K562 (cell line): ENCODE data around the gene EYA2. TPM values are rescaled to one million over a fixed set of nuclear protein-coding genes. Genes with fewer than 3 reads are reported as not detected.

Experiments used
- ATAC-seq: fragments of 200-7000 bp; cut with Tn5 transposase; 3 replicates; pipeline ENCODE4 v1.9.1; 2020; ENCODE audit warnings: moderate library complexity
- BruUV-seq: library from RNA; stranded (reverse); fragments of 400-500 nt; replicated peaks from 2 replicates; lab custom pipeline; 2021; lab: Mats Ljungman, UMichigan
- CTCF ChIA-PET: fragments of 300-600 bp; formaldehyde crosslinking; extraction: SDS; loops from one replicate; lab custom pipeline; 2021; ENCODE audit warnings: low intra/inter-chr PET ratio; lab: Yijun Ruan, JAX
- POLR2A ChIA-PET: fragments of 300-600, 350-650 bp; sonication (Branson Sonifier 250); formaldehyde crosslinking; extraction: SDS; loops from one replicate; lab custom pipeline; 2021; ENCODE audit warnings: antibody characterized with exemption, inconsistent platforms; lab: Yijun Ruan, JAX
- DNase-seq, 4 experiments: peaks; one replicate each; pipeline versions ENCODE4 v3.0.0 to v3.0.0-alpha.2; 2011 to 2018; ENCODE audit warnings: low spot score in 3 of 4, mixed read lengths in 3 of 4; ENCODE audit errors: extremely low read depth in 1 of 4
- FAIRE-seq: peaks from 2 replicates; lab custom pipeline; 2011; peaks lifted over from hg19 to GRCh38; lab: Jason Lieb, UNC
- H2AFZ ChIP-seq: 2 replicates; pipeline ENCODE4 v1.6.0; 2011; ENCODE audit warnings: low read depth, low read length, control low read depth, inconsistent platforms
- H3K27ac ChIP-seq: fragments of 200-600 bp; 3 replicates; pipeline ENCODE4 v1.8.0; 2011; ENCODE audit warnings: low read depth, mild to moderate bottlenecking, control low read depth, inconsistent platforms, low read length, moderate library complexity, mixed read lengths; ENCODE audit errors: extremely low read depth
- H3K27me3 ChIP-seq, 2 experiments: fragments of 300-600 bp in 1 of 2; 2 replicates in 1 of 2; 3 replicates in 1 of 2; pipeline versions ENCODE4 v1.6.0 to v1.8.0; 2011; ENCODE audit warnings: inconsistent platforms in 2 of 2, low read length in 2 of 2, mild to moderate bottlenecking in 1 of 2, mixed read lengths in 1 of 2, moderate library complexity in 1 of 2; ENCODE audit not compliant: control insufficient read depth in 2 of 2, insufficient read depth in 2 of 2
- H3K36me3 ChIP-seq: fragments of 300-600 bp; 3 replicates; pipeline ENCODE4 v1.8.0; 2011; ENCODE audit warnings: mild to moderate bottlenecking, low read length, inconsistent platforms; ENCODE audit not compliant: control insufficient read depth, insufficient read depth
- H3K4me1 ChIP-seq, 2 experiments: fragments of 200-600 bp in 1 of 2; replicated peaks in 1 of 2; 2 replicates in 1 of 2; 3 replicates in 1 of 2; pipeline versions ENCODE4 v1.5.1 to v1.8.0; 2011; ENCODE audit warnings: inconsistent platforms in 2 of 2, low read length in 2 of 2, mild to moderate bottlenecking in 1 of 2, mixed read lengths in 1 of 2, moderate library complexity in 1 of 2; ENCODE audit not compliant: control insufficient read depth in 2 of 2, insufficient read depth in 2 of 2
- H3K4me2 ChIP-seq: 2 replicates; pipeline ENCODE4 v1.6.1; 2011; ENCODE audit warnings: low read length, control low read depth, inconsistent platforms, mixed read lengths; ENCODE audit not compliant: insufficient read depth
- H3K4me3 ChIP-seq: fragments of 200-600 bp; sonication (generic), shearing (Covaris generic); 2 replicates; pipeline ENCODE4 v1.5.1; 2016; ENCODE audit warnings: control low read depth, inconsistent platforms
- H3K79me2 ChIP-seq: fragments of 200-600 bp; 3 replicates; pipeline ENCODE4 v1.8.0; 2011; ENCODE audit warnings: low read length, inconsistent platforms; ENCODE audit not compliant: control insufficient read depth, insufficient read depth
- H3K9ac ChIP-seq, 2 experiments: 2 replicates each; pipeline versions ENCODE4 v1.6.0 to v1.6.1; 2011; ENCODE audit warnings: low read depth in 2 of 2, low read length in 2 of 2, control low read depth in 1 of 2, inconsistent platforms in 1 of 2, mild to moderate bottlenecking in 1 of 2, mixed read lengths in 1 of 2; ENCODE audit not compliant: insufficient read depth in 1 of 2
- H3K9me1 ChIP-seq: one replicate; pipeline ENCODE4 v1.6.0; 2011; ENCODE audit warnings: inconsistent platforms, mild to moderate bottlenecking, low read length, moderate library complexity; ENCODE audit not compliant: control insufficient read depth, insufficient read depth
- H3K9me3 ChIP-seq: replicated peaks from 2 replicates; pipeline ENCODE4 v1.5.1; 2011; ENCODE audit warnings: low read depth, low read length, inconsistent platforms; ENCODE audit not compliant: control insufficient read depth, insufficient read depth
- H4K20me1 ChIP-seq: replicated peaks from 2 replicates; pipeline ENCODE4 v1.6.1; 2011; ENCODE audit warnings: low read length, inconsistent platforms, mixed read lengths; ENCODE audit not compliant: control insufficient read depth, insufficient read depth
- CHD1 ChIP-seq: fragments of 200-600 bp; sonication (generic); IDR thresholded peaks from one replicate; pipeline ENCODE4 v1.6.1; 2012; ENCODE audit warnings: mild to moderate bottlenecking, moderate library complexity, low read length, inconsistent platforms
- CREB5 ChIP-seq: fragments of 250-450 bp; sonication (Bioruptor Pico); IDR thresholded peaks from 2 replicates; pipeline ENCODE4 v1.5.0; 2020; ENCODE audit warnings: mild to moderate bottlenecking
- EP300 ChIP-seq: IDR thresholded peaks from 2 replicates; pipeline ENCODE4 v1.6.1; 2012; ENCODE audit warnings: low read length, improper control_type of control experiment
- ETV5 ChIP-seq: sonication (generic); formaldehyde crosslinking; IDR thresholded peaks from 2 replicates; pipeline ENCODE4 v1.4.0; 2020; ENCODE audit warnings: low read depth, mild to moderate bottlenecking, missing genetic modification reagents
- HCFC1 ChIP-seq: IDR thresholded peaks from 2 replicates; pipeline ENCODE4 v1.6.1; 2012; ENCODE audit warnings: low read depth, low read length, improper control_type of control experiment
- HMBOX1 ChIP-seq: sonication (generic); IDR thresholded peaks from 2 replicates; pipeline ENCODE4 v1.6.1; 2016
- MEIS2 ChIP-seq: fragments of 450-650 bp; IDR thresholded peaks from 2 replicates; pipeline ENCODE4 v1.6.1; 2014; ENCODE audit warnings: mild to moderate bottlenecking; ENCODE audit not compliant: partially characterized antibody
- PTRF ChIP-seq: fragments of 450-650 bp; IDR thresholded peaks from 2 replicates; pipeline ENCODE4 v1.6.1; 2016; ENCODE audit warnings: mild to moderate bottlenecking, missing genetic modification characterization, missing compliant biosample characterization
- RFX1 ChIP-seq: fragments of 450-650 bp; IDR thresholded peaks from 2 replicates; pipeline ENCODE4 v1.6.1; 2016; ENCODE audit warnings: mild to moderate bottlenecking, moderate library complexity
- ZNF23 ChIP-seq: fragments of 250-450 bp; sonication (Bioruptor Pico); IDR thresholded peaks from 2 replicates; pipeline ENCODE4 v1.4.0; 2020; ENCODE audit warnings: mild to moderate bottlenecking
- ZNF311 ChIP-seq: fragments of 250-450 bp; sonication (Bioruptor Pico); IDR thresholded peaks from 2 replicates; pipeline ENCODE4 v1.4.0; 2020; ENCODE audit warnings: mild to moderate bottlenecking, moderate library complexity
- ZZZ3 ChIP-seq: fragments of 450-650 bp; IDR thresholded peaks from 2 replicates; pipeline ENCODE4 v1.6.1; 2016; ENCODE audit warnings: antibody characterized with exemption, mild to moderate bottlenecking, moderate library complexity
- WGBS: fragments of 100-300 bp; shearing (Covaris generic); methylation state at CpG from one replicate; pipeline ENCODE4 v1.1.6; 2016; ENCODE audit warnings: low coverage, mixed read lengths; ENCODE audit not compliant: insufficient coverage; ENCODE audit errors: missing lambda C conversion rate; 5-methylcytosine and 5-hydroxymethylcytosine counted together
- in situ Hi-C: fragments of 300-500 bp; cut with MboI; formaldehyde crosslinking; loops from 4 replicates; pipeline ENCODE4 v1.15.0; 2018; ENCODE audit warnings: inconsistent platforms, mixed read lengths
- intact Hi-C: fragments of 100-400 bp; cut with micrococcal nuclease; formaldehyde crosslinking; loops from 2 replicates; pipeline ENCODE4 v1.14.2; 2022
- polyA plus RNA-seq, 8 experiments: library from polyadenylated mRNA; depleted of rRNA in 4 of 8; stranded (reverse) in 5 of 8; unstranded in 3 of 8; fragments of >200 nt; fragmentation: Nextera tagmentation in 2 of 8; fragmentation: Illumina TruSeq in 1 of 8; extraction: Ambion mirVana in 2 of 8; extraction: Trizol in 1 of 8; gene quantifications; 2 replicates each; pipeline versions ENCODE4 v1.2.1 to v1.2.3, GENCODE V29; 2011 to 2014; ENCODE audit warnings: inconsistent platforms in 1 of 8, missing spikeins in 1 of 8
- total RNA-seq, 7 experiments: library from RNA; depleted of rRNA in 6 of 7; stranded (reverse); fragments of >200 nt in 6 of 7; fragmentation: Illumina TruSeq in 2 of 7; extraction: Trizol in 2 of 7; gene quantifications; 2 replicates each; pipeline versions ENCODE4 v1.2.1 to v1.2.3, GENCODE V29; 2011 to 2021; ENCODE audit warnings: low replicate concordance in 1 of 7
- TF ChIP-seq, protein P1 (sequence below): sonication (generic); formaldehyde crosslinking; IDR thresholded peaks from 2 replicates; pipeline ENCODE4 v1.8.0; 2022; ENCODE audit warnings: mild to moderate bottlenecking, low read depth, missing genetic modification reagents
- TF ChIP-seq, protein P2 (sequence below): fragments of 250-450 bp; sonication (Bioruptor Pico); IDR thresholded peaks from 2 replicates; pipeline ENCODE4 v1.5.0; 2020; ENCODE audit warnings: mild to moderate bottlenecking, borderline replicate concordance

EYA2 gene
- total and polyA plus RNA-seq, 9 of the 15 experiments (the other 6 are each of a cell fraction or from before 2014, with no cell fraction given): 0.03 TPM; not detected in 8

- FAIRE-seq: peak; percentile 84
- intact Hi-C loops: no loop called here
- H2AFZ ChIP-seq: 0 out of 2 replicates have a peak overlapping the region, but pooled peaks have one; percentile 3
- TF ChIP-seq EP300 (0 out of 2 replicates have a peak, but pooled peaks have one; percentile 11), MEIS2 (no peak), RFX1 (no peak), ETV5 (no peak), ZNF23 (no peak), PTRF (tag) (no peak), HCFC1 (peak; percentile 92), HMBOX1 (no peak), CREB5 (no peak), ZNF311 (CRISPR knock-in tag) (no peak), ZZZ3 (no peak), CHD1 (no peak)
- TF ChIP-seq, protein P1, sequence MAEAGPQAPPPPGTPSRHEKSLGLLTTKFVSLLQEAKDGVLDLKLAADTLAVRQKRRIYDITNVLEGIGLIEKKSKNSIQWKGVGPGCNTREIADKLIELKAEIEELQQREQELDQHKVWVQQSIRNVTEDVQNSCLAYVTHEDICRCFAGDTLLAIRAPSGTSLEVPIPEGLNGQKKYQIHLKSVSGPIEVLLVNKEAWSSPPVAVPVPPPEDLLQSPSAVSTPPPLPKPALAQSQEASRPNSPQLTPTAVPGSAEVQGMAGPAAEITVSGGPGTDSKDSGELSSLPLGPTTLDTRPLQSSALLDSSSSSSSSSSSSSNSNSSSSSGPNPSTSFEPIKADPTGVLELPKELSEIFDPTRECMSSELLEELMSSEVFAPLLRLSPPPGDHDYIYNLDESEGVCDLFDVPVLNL (CRISPR knock-in tag): no peak
- TF ChIP-seq, protein P2, sequence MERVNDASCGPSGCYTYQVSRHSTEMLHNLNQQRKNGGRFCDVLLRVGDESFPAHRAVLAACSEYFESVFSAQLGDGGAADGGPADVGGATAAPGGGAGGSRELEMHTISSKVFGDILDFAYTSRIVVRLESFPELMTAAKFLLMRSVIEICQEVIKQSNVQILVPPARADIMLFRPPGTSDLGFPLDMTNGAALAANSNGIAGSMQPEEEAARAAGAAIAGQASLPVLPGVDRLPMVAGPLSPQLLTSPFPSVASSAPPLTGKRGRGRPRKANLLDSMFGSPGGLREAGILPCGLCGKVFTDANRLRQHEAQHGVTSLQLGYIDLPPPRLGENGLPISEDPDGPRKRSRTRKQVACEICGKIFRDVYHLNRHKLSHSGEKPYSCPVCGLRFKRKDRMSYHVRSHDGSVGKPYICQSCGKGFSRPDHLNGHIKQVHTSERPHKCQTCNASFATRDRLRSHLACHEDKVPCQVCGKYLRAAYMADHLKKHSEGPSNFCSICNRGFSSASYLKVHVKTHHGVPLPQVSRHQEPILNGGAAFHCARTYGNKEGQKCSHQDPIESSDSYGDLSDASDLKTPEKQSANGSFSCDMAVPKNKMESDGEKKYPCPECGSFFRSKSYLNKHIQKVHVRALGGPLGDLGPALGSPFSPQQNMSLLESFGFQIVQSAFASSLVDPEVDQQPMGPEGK: no peak
Observed at GRCh38 chr20:46970937-46971630, 76.4 kb downstream of the EYA2 start.

More at GRCh38 chr20:46970937-46971630, 76.4 kb downstream of the EYA2 start:
- Histone ChIP-seq H3K9me3 (no peaks in the 10 kb centered on the region), H3K4me1 (no peaks in the 10 kb centered on the region), H4K20me1 (no peaks in the 10 kb centered on the region), H3K9me1 (no peaks in the 10 kb centered on the region), H3K79me2 (no peaks in the 10 kb centered on the region), H3K27me3 (peaks cover 10 to 24% of the 10 kb centered on the region in 2 experiments; a peak in 3 of 5 replicates), H3K4me2 (no peak overlapping the region), H3K4me3 (no peak overlapping the region), H3K36me3 (no peaks in the 10 kb centered on the region), H3K9ac (no peak overlapping the region), H3K27ac (no peak overlapping the region)
- peak; percentile 34 to 51 (median 39) for DNase-seq
- in situ Hi-C loops: no loop called here
- 0% methylated on average over 4 of the region's 4 CpGs for WGBS
- CTCF ChIA-PET: no interaction called here
- POLR2A ChIA-PET: interaction anchor here (1.3 to 1.4 kb wide), 2 partner anchors 9 to 19 kb away, joined by 4 read pairs; no protein-coding TSS in a partner anchor
- no TSS peak for BruUV-seq
- ATAC-seq: peak; percentile 97
